SK-N-SH treated with all-trans-retinoic acid at 6 μM for 48 hours (cell line): Measurements from ENCODE around the gene LTBP3.
A peak's percentile ranks its signal among the peaks of the same experiment; 100 is the strongest.

ENCODE experiments used
- ATAC-seq: fragments of 200-7000 bp; cut with Tn5 transposase; 3 replicates; pipeline ENCODE4 v1.9.1; 2020; ENCODE audit warnings: mild to moderate bottlenecking, moderate library complexity
- ARNTL ChIP-seq: fragments of 450-650 bp; formaldehyde crosslinking; IDR thresholded peaks from 2 replicates; pipeline ENCODE4 v1.5.0; 2020; ENCODE audit warnings: low read depth, mild to moderate bottlenecking, moderate library complexity, borderline replicate concordance
- BACH2 ChIP-seq: fragments of 250-450 bp; sonication (Bioruptor Pico); IDR thresholded peaks from 2 replicates; pipeline ENCODE4 v1.9.0; 2021; ENCODE audit warnings: mild to moderate bottlenecking, borderline replicate concordance
- CSDC2 ChIP-seq: fragments of 250-450 bp; sonication (Bioruptor Pico); IDR thresholded peaks from 2 replicates; pipeline ENCODE4 v1.5.0; 2020; ENCODE audit warnings: mild to moderate bottlenecking, moderate library complexity
- ESRRG ChIP-seq: fragments of 250-450 bp; sonication (Bioruptor Pico); IDR thresholded peaks from 2 replicates; pipeline ENCODE4 v1.6.1; 2021; ENCODE audit warnings: mild to moderate bottlenecking
- GLIS3 ChIP-seq: fragments of 250-450 bp; sonication (Bioruptor Pico); IDR thresholded peaks from 2 replicates; pipeline ENCODE4 v1.5.0; 2020; ENCODE audit warnings: mild to moderate bottlenecking, moderate library complexity
- ISL1 ChIP-seq: fragments of 250-450 bp; sonication (Bioruptor Pico); IDR thresholded peaks from 2 replicates; pipeline ENCODE4 v2.1.2; 2022; ENCODE audit warnings: mild to moderate bottlenecking, moderate library complexity
- OSR1 ChIP-seq: fragments of 250-450 bp; sonication (Bioruptor Pico); IDR thresholded peaks from 2 replicates; pipeline ENCODE4 v1.8.0; 2022; ENCODE audit warnings: moderate library complexity, mild to moderate bottlenecking, inconsistent platforms
- PPARA ChIP-seq: fragments of 250-450 bp; sonication (Bioruptor Pico); IDR thresholded peaks from 2 replicates; pipeline ENCODE4 v1.5.0; 2020; ENCODE audit warnings: mild to moderate bottlenecking, borderline replicate concordance
- RARB ChIP-seq: fragments of 250-450 bp; sonication (Bioruptor Pico); IDR thresholded peaks from 2 replicates; pipeline ENCODE4 v1.8.0; 2021; ENCODE audit warnings: mild to moderate bottlenecking, moderate library complexity
- SNAI2 ChIP-seq: fragments of 250-450 bp; sonication (Bioruptor Pico); IDR thresholded peaks from 2 replicates; pipeline ENCODE4 v1.5.0; 2020; ENCODE audit warnings: mild to moderate bottlenecking, moderate library complexity
- TCF4 ChIP-seq: fragments of 250-450 bp; sonication (Bioruptor Pico); IDR thresholded peaks from 2 replicates; pipeline ENCODE4 v1.8.0; 2021; ENCODE audit warnings: mild to moderate bottlenecking, moderate library complexity, borderline replicate concordance
- TOX ChIP-seq: fragments of 250-450 bp; sonication (Bioruptor Pico); IDR thresholded peaks from 2 replicates; pipeline ENCODE4 v1.8.0; 2021; ENCODE audit warnings: mild to moderate bottlenecking, moderate library complexity, borderline replicate concordance
- ZC3H10 ChIP-seq: fragments of 250-450 bp; sonication (Bioruptor Pico); IDR thresholded peaks from 2 replicates; pipeline ENCODE4 v1.5.1; 2021; ENCODE audit warnings: mild to moderate bottlenecking, moderate library complexity
- ZFP3 ChIP-seq: fragments of 250-450 bp; sonication (Bioruptor Pico); IDR thresholded peaks from 2 replicates; pipeline ENCODE4 v1.5.0; 2020; ENCODE audit warnings: mild to moderate bottlenecking, moderate library complexity
- ZFP30 ChIP-seq: fragments of 450-650 bp; formaldehyde crosslinking; IDR thresholded peaks from 2 replicates; pipeline ENCODE4 v1.5.0; 2022; ENCODE audit warnings: mild to moderate bottlenecking, moderate library complexity
- ZNF565 ChIP-seq: fragments of 450-650 bp; formaldehyde crosslinking; conservative IDR thresholded peaks from 2 replicates; pipeline ENCODE4 v1.5.0; 2020; ENCODE audit warnings: low read depth, mild to moderate bottlenecking, moderate library complexity
- ZNF70 ChIP-seq: fragments of 450-650 bp; formaldehyde crosslinking; IDR thresholded peaks from 2 replicates; pipeline ENCODE4 v1.5.0; 2020; ENCODE audit warnings: mild to moderate bottlenecking, moderate library complexity
- ZNF8 ChIP-seq: fragments of 450-650 bp; formaldehyde crosslinking; IDR thresholded peaks from 2 replicates; pipeline ENCODE4 v1.5.0; 2020; ENCODE audit warnings: mild to moderate bottlenecking, moderate library complexity
- TF ChIP-seq, protein P1 (sequence below): fragments of 250-450 bp; sonication (Bioruptor Pico); IDR thresholded peaks from 2 replicates; pipeline ENCODE4 v1.8.0; 2020; ENCODE audit warnings: mild to moderate bottlenecking, moderate library complexity, borderline replicate concordance
- TF ChIP-seq, protein P2 (sequence below): fragments of 250-450 bp; sonication (Bioruptor Pico); IDR thresholded peaks from 2 replicates; pipeline ENCODE4 v1.8.0; 2021; ENCODE audit warnings: low read depth, mild to moderate bottlenecking, moderate library complexity, borderline replicate concordance
- TF ChIP-seq, protein P3 (sequence below): fragments of 250-450 bp; sonication (Bioruptor Pico); IDR thresholded peaks from 2 replicates; pipeline ENCODE4 v1.5.1; 2021; ENCODE audit warnings: mild to moderate bottlenecking, moderate library complexity
- TF ChIP-seq, protein P4 (sequence below): fragments of 250-450 bp; sonication (Bioruptor Pico); IDR thresholded peaks from 2 replicates; pipeline ENCODE4 v1.5.1; 2020; ENCODE audit warnings: low read depth, mild to moderate bottlenecking, moderate library complexity

The LTBP3 gene

DNA sequence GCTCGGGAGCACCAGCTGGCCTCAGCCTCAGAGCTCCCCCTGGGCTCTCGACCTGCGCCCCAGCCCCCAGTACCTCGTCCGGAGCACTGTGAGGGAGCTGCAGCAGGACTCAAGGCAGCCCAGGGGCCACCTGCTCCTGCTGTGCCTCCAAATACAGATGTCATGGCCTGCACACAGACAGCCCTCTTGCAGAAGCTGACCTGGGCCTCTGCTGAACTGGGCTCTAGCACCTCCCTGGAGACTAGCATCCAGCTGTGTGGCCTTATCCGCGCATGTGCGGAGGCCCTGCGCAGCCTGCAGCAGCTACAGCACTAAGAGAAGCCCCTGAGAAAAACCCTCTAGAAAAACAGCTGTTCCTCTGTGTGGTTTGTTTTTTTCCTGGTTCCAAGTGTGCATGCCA lies 13.3 kb upstream of the LTBP3 start:
- ATAC-seq, result no peak
- no peak for TF ChIP-seq ZFP30
- TF ChIP-seq, protein P1, sequence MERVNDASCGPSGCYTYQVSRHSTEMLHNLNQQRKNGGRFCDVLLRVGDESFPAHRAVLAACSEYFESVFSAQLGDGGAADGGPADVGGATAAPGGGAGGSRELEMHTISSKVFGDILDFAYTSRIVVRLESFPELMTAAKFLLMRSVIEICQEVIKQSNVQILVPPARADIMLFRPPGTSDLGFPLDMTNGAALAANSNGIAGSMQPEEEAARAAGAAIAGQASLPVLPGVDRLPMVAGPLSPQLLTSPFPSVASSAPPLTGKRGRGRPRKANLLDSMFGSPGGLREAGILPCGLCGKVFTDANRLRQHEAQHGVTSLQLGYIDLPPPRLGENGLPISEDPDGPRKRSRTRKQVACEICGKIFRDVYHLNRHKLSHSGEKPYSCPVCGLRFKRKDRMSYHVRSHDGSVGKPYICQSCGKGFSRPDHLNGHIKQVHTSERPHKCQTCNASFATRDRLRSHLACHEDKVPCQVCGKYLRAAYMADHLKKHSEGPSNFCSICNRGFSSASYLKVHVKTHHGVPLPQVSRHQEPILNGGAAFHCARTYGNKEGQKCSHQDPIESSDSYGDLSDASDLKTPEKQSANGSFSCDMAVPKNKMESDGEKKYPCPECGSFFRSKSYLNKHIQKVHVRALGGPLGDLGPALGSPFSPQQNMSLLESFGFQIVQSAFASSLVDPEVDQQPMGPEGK (CRISPR knock-in tag), result no peak
- TF ChIP-seq TOX (CRISPR knock-in tag), result no peak
- TF ChIP-seq BACH2 (CRISPR knock-in tag), result no peak
- no peak for TF ChIP-seq TCF4

DNA sequence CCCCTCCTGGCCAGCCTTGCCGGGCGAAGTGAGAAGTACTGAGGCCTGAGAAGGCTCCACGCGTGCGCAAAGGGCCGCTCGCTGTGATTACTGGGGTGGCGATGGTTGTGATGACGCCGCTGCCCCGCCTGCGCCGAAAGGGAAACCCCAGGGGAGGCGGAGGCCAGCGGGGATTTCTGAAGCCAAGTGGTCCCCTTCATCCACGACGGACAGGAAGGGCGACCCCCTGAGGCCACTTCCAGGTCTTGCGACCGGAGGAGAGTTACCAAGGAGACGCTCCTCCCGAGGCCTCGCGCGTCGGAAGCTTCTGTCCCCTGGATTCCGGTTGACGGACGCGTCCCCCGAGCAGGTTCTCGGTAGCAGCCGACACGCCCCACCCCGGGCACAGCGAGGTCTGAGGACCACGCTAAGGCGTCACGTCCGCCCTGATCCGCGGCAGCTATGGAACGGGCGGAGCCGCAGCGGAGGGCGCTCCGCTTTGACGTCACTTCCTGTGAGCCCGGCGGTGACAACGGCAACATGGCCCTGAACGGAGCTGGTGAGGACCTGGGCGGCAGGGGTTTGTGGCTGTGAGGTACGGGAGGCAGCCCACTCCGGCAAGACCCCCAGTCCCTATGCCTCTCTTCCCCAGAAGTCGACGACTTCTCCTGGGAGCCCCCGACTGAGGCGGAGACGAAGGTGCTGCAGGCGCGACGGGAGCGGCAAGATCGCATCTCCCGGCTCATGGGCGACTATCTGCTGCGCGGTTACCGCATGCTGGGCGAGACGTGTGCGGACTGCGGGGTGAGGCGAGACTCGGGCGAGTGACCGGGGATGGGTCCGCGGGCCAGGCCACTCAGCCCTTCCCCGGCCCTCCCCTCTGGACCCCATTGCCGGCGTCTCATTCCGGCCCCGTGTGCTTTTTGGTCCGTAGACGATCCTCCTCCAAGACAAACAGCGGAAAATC lies 12.1 kb upstream of the LTBP3 start, which contains the start of gene ZNRD2:
ZNRD2 (plus strand) TSS at position 505 of the 946 bp plus-strand sequence; CDS start at position 520, 15 bp downstream.
- TF ChIP-seq BACH2 (CRISPR knock-in tag), result no peak
- 0 out of 2 replicates have a peak, but pooled peaks have one; percentile 29 for TF ChIP-seq ESRRG (CRISPR knock-in tag)
- peak; percentile 83 for ATAC-seq

DNA sequence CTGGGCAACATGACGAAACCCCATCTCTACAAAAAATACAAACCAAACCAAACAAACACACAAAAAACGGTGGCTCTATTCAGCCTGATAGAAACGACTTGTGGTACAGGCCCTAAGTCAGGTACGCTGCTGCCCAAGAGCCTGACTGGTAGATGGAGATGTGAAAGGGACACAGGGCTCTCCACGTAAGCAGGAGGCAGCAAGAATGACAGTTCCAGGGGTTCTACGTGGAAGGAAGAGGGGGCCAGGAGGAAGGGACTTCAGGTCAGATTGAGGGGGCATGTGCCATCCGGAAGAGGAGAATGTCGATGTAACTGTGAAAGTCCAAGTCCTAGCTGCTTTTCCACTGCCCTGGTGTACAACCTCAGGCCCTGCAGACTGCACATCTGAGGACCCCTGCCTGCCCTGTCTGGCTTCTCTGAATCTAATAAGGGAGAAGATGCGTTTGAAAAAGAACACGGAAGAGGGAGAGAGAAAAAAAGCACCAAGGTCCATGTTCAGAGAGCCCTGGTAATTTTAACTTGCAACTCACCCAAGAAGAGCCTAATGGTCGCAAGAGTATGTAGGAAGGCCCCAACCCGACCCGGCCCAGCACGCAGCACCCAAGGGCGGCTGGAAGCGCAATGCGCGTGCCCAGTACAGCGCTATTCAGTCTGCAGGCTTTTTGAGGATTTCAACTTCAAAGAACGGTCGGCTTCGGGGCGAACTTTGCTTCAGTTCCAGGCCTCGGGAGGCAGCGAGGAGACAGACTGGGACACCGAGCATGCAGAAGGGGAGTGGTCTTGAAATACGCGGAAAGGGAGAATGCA lies 11.2 kb upstream of the LTBP3 start:
- TF ChIP-seq CSDC2 (CRISPR knock-in tag) (no peak), TOX (CRISPR knock-in tag) (no peak), ESRRG (CRISPR knock-in tag) (no peak), ISL1 (CRISPR knock-in tag) (no peak), SNAI2 (CRISPR knock-in tag) (no peak), RARB (CRISPR knock-in tag) (no peak), BACH2 (CRISPR knock-in tag) (no peak), PPARA (no peak), GLIS3 (CRISPR knock-in tag) (no peak), OSR1 (CRISPR knock-in tag) (no peak), ZC3H10 (CRISPR knock-in tag) (no peak), ZNF70 (no peak), ZNF8 (CRISPR knock-in tag) (no peak), ARNTL (CRISPR knock-in tag) (no peak), ZNF565 (no peak), ZFP30 (no peak), ZFP3 (CRISPR knock-in tag) (no peak)
- TF ChIP-seq, protein P2, sequence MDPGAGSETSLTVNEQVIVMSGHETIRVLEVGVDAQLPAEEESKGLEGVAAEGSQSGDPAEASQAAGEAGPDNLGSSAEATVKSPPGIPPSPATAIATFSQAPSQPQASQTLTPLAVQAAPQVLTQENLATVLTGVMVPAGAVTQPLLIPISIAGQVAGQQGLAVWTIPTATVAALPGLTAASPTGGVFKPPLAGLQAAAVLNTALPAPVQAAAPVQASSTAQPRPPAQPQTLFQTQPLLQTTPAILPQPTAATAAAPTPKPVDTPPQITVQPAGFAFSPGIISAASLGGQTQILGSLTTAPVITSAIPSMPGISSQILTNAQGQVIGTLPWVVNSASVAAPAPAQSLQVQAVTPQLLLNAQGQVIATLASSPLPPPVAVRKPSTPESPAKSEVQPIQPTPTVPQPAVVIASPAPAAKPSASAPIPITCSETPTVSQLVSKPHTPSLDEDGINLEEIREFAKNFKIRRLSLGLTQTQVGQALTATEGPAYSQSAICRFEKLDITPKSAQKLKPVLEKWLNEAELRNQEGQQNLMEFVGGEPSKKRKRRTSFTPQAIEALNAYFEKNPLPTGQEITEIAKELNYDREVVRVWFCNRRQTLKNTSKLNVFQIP (CRISPR knock-in tag), result no peak
- TF ChIP-seq, protein P3, sequence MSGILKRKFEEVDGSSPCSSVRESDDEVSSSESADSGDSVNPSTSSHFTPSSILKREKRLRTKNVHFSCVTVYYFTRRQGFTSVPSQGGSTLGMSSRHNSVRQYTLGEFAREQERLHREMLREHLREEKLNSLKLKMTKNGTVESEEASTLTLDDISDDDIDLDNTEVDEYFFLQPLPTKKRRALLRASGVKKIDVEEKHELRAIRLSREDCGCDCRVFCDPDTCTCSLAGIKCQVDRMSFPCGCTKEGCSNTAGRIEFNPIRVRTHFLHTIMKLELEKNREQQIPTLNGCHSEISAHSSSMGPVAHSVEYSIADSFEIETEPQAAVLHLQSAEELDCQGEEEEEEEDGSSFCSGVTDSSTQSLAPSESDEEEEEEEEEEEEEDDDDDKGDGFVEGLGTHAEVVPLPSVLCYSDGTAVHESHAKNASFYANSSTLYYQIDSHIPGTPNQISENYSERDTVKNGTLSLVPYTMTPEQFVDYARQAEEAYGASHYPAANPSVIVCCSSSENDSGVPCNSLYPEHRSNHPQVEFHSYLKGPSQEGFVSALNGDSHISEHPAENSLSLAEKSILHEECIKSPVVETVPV, result no peak
- TF ChIP-seq, protein P4, sequence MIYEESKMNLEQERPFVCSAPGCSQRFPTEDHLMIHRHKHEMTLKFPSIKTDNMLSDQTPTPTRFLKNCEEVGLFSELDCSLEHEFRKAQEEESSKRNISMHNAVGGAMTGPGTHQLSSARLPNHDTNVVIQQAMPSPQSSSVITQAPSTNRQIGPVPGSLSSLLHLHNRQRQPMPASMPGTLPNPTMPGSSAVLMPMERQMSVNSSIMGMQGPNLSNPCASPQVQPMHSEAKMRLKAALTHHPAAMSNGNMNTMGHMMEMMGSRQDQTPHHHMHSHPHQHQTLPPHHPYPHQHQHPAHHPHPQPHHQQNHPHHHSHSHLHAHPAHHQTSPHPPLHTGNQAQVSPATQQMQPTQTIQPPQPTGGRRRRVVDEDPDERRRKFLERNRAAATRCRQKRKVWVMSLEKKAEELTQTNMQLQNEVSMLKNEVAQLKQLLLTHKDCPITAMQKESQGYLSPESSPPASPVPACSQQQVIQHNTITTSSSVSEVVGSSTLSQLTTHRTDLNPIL (CRISPR knock-in tag), result no peak
- TF ChIP-seq, all 23 proteins: peak for 0
- peak; percentile 44 for ATAC-seq
